GM15510 (cell line): ENCODE results near the gene TMPRSS4.

Experiments
- POLR2A ChIP-seq: IDR thresholded peaks from 3 replicates; pipeline ENCODE4 v1.6.1; 2011; ENCODE audit warnings: borderline replicate concordance; ENCODE audit not compliant: insufficient read length; ENCODE audit errors: extremely low read depth

The TMPRSS4 gene, protein sequence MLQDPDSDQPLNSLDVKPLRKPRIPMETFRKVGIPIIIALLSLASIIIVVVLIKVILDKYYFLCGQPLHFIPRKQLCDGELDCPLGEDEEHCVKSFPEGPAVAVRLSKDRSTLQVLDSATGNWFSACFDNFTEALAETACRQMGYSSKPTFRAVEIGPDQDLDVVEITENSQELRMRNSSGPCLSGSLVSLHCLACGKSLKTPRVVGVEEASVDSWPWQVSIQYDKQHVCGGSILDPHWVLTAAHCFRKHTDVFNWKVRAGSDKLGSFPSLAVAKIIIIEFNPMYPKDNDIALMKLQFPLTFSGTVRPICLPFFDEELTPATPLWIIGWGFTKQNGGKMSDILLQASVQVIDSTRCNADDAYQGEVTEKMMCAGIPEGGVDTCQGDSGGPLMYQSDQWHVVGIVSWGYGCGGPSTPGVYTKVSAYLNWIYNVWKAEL

DNA sequence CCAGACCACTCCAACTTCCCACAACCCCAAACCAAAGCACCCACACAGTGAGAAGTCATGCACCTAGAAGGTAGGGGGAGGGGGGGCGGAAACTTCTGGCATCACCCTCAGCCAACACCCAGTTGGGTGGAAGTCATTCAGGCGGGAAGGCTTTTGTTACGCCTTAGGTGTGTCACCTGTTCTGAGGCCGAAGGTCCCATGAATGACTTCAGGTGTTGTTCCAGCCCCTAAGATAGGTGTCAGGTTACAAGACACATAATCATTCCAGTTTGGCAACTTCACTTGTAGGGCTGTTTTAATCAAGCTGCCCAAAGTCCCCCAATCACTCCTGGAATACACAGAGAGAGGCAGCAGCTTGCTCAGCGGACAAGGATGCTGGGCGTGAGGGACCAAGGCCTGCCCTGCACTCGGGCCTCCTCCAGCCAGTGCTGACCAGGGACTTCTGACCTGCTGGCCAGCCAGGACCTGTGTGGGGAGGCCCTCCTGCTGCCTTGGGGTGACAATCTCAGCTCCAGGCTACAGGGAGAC lies at the start of gene TMPRSS4:
TMPRSS4 (plus strand) TSS at position 325 of the 528 bp plus-strand sequence. CDS start 225 bp downstream, outside the sequence.
- no peak for TF ChIP-seq POLR2A

DNA sequence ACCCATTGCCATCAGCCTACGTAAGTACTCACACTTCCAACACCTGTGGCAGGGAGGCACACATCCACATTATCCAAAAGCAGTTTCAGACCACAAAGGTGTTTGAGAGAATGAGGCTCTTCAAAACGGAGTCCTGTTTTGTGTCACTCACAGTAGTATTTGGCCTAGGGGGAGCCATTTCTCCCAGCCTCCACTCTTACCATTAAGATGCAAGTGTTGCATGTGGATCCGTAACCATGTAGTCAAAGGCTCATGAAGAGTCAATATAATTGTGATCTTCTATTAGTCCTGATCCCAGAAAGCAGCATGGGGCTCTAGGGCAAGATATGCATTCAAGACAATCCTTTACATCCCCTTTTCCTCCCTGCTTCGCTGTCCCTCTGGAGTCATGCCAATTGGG lies 49.2 kb upstream of the TMPRSS4 start:
- no peak for TF ChIP-seq POLR2A

DNA sequence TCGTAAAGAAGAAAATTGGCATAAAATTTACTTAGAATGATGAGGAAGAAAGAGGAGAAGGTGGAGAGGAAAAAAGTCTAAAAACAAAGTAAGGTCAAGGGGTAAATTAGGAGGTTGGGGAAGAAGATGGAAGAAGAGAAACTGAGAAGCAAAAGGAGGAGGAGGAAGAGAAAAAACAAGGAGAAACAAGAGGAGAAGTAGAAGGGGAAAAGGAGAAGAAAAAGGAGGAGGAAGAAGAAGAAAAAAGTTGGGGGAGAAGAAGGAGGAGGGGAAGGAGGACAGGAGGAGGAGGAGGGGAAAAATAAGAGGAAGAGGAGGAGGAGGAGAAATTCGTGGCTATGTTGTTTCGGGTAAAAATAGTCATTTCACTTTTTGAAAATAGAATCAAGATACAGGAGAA lies 48.3 kb upstream of the TMPRSS4 start:
- no peak for TF ChIP-seq POLR2A

DNA sequence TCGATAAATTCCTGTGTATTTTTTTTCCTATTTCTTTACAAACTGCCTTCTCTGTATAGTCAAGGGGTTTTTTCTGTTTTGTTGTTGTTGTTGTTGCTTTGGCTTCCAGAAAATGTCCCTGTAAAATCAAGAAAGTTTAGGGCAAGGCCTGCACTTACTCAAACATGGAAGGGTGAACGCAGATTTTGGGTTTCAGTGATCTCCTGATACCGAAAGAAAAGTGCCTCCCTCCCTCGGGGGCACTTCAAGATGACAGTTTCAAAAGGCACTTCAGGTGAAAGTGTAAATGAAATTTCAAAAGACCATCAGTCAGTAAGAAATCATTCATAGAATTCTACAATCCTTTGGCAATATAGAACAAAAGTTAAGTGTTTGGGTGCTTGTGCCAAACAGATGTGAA lies 43.4 kb upstream of the TMPRSS4 start:
- no peak for TF ChIP-seq POLR2A

DNA sequence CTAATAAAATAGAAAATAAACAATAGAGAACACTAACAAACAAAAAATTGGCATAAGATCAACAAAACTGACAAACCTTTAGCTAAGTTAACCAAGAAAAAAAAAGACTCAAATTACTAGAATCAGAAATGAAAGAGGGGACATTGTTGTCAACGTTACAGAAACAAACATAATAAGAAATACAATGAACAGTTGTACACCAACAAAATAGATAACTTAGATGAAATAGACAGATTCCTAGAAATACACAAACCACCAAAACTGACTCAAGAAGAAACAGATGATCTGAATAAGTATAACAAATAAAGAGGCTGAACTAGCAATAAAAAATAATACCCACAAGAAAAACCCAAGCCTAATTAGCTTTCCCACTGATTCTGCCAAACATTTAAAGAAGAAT lies 34.7 kb upstream of the TMPRSS4 start:
- TF ChIP-seq POLR2A: no peak

DNA sequence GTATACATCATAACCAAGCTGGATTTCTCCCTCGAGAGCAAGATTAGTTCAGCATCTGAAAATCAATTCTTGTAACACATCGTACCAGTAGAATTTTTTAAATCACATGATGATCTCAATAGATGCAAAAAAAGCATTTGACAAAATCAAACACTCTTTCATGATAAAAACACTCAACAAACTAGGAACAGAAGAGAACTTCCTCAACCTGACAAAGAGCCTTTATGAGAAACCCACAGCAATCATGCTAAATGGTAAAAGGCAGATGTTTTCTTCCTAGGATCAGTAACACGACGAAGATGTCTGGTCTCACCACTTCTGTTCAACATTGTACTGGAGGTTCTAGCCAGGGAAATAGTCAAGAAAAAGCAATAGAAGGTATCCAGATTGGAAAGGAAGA lies 34.1 kb upstream of the TMPRSS4 start:
- no peak for TF ChIP-seq POLR2A

DNA sequence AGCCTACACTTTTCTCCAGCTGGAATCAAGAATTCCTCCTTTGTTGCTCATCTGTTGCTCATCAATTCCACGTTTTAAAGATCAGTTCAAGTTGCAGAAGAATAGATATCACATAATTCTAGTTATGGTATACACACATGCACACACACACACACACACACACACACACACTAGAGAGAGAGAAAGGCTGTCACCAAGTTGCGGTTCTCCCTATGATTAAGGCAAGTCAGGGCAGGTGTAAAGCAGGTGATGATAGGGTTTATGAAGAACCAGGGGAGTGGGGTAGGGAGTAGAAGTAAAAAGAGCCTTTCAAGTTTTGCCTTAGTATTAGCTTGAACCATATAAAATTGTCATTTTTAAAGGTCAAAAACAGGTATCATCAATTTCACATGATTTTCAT lies 31.7 kb upstream of the TMPRSS4 start:
- no peak for TF ChIP-seq POLR2A

DNA sequence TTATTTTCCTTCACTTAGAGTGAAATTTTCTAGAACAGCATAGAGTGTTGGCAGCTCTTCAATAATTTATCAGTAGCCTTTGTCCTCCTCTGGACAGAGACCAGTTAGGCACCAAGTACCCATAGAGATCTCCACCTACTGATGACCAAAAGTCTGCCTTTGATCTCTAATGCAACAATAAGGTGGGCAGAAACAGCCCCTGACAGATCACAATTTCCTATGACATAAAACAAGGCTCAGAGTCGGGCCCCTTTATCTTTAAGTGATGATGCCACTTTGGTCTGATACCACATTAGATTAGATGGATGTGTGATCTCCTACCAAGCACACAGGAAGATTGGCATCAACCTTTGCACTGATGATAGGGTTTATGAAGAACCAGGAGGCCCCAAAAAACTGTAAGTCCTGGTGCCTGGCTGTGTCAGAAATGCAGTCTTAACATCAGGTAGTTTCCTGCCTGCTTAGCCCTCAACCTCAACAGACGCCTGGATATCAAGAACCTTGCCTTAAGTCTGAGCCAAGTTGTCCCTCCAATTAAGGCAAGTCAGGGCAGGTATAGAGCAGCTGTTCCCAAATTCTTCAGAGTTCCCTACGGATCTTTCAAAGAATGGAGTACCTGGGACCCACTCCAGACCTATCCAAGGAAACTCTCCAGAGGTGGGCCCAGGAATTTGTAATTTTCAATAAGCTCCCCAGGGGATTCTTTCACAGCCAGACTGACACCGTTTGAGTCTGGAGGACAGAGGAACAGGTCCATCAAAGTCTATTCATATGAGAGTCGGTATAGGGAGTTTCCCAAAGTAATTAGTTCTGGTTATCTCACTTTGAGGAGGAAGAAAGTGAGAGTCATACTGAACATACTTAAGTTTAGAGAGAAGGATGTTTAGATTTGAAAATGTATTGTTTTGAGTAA lies 30.6 kb upstream of the TMPRSS4 start:
- no peak for TF ChIP-seq POLR2A

DNA sequence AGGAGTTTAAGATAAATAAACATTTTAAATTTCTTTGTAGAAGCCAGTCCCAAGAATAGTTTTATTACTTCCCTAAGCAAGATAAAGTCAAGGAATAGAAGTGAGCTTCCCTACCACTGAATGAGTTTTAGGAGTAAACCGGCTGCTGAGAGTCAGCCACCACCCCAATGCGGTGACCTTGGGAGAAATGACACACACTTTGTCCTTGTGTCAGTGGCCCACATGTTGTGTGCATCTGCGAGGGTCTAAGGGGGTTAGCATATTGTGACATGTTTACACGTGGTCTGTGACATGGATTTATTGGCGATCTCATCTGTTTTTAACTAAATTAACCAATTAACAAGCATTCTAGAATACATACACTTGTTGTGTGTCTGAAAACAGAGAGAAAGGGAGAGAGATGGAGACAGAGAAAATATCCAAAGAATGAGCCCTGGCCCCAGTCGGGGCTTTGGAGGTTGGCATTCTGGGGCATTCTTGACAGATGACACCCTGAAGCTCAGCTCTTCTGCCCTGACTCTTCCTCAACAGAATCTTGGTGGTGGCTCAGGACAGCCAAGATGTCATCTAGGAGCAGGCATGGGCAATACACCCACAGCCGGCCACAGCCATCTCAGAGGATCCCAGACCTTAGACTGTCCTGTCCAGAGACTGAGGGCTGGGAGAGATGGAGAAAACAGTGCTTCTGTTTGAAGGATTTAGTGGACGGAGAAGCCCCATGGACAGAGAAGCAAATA lies 29.7 kb upstream of the TMPRSS4 start:
- TF ChIP-seq POLR2A: no peak

DNA sequence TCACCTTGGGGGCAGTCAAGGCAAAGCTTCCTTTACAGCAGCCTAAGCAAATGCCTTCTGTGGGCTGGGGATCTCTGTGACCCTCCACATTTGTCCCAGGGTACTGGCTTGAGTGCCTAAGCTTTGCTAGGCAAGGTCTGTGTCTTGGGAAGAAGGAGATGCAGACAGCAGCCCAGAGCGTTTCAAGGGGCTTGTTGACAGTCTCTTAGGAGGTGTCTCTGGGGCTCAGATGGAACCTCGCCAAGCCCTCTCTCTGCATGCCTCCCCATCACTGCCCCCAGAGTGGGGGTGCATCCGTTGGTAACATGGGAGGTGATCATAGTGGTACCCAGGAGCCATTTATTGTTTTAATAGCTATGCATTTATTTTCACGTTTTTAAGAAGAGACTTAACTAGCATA lies 29.1 kb upstream of the TMPRSS4 start:
- no peak for TF ChIP-seq POLR2A

DNA sequence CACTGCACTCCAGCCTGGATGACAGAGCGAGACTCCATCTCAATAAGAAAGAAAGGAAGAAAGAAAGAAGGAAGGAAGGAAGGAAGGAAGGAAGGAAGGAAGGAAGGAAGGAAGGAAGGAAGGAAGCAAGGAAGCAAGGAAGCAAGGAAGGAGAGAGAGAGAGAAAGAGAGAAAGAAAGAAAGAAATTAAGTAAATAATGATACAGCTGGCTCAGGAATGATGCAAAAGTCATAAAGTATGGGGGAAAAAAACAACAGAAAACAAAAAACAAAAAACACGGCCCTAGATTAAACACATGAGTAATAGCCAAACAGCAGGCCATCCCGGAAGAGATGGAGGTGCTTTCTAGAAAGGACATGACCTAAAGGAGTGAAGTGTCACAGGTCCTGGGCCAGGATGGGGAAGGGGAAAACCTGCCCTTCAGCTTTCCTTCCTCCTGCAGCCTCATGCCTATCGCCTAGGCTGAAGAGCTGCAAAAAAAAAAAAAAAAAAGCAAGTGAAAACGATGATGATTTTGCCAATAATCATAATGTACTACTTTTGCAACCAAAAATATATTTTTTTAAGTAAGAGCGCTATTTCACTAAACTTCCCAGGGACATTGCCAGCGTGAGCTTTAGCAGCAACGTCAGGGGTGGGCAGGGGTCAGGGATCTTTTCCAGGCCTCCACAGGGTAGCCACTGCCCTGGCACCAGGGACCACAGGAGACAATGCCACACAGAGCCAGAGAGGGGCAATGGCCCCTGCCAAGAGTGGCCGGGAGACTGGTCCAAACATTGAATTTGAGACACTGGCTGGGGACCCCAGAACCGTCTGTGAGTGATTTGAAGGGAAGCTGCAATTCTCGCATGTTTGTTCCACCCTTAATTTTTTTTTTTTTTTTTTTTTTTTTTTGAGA lies 28.2 kb upstream of the TMPRSS4 start:
- no peak for TF ChIP-seq POLR2A

DNA sequence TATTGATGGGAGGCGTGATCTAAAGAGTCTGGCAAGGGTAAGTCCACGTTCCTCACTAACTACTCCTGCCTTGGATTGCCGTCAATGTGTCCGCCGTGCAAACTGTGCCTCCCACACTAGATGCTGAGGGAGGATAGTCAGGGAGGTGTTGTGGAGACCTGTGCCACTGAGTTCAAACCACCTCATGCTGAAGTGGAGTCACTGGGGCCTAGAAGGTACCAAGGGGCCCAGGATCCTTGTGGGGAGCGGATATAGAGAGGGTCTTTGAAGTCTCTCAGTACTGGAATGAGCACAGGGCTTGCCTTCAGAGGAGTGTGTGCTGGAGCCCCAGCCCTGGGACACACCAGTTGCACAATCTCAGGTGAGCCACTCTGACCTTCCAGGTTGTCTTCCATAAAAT lies 27.1 kb upstream of the TMPRSS4 start:
- no peak for TF ChIP-seq POLR2A

DNA sequence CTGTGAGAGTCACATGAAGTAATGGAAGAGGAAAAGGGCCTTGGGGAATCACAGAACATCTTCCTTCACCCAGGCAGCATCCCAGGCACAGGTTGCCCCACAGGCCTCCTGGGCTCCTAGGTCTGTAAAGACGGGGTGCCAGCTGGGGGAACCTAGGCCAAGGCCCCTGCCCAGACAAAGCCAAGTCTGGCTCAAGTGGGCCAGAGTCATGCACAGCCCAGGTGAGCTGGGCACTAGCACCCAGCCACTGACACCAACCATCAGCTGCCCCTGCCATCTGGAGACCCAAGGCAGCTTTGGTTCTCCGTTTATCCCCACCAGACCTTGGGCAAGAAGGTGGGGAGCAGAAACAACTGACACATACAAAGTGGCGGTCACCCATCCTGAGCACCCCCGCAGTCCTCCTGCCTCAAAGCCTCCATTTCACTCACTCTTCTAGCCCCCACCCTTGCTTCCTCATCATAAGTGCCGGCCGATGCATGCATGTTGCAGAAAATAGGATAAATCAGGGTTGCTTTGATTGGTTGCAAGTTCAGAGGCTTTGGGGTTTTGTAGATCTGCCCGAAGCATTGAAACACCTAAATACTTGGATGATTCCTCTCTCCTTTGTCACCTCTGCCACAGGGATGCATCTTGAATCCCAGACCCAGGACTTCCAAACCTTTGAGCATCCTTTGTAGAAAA lies 26.5 kb upstream of the TMPRSS4 start:
- TF ChIP-seq POLR2A: no peak
